GM21529 (cell line): ENCODE measurements around the gene NEK9.

Source experiments
- ATAC-seq: cut with Tn5 transposase; IDR thresholded peaks from one replicate; pipeline ENCODE4 v1.9.1; 2021; ENCODE audit not compliant: unreplicated experiment

The NEK9 gene

GRCh38 chr14:75113932-75114539 lies 12.8 kb downstream of the NEK9 start:
- no peak for ATAC-seq

DNA sequence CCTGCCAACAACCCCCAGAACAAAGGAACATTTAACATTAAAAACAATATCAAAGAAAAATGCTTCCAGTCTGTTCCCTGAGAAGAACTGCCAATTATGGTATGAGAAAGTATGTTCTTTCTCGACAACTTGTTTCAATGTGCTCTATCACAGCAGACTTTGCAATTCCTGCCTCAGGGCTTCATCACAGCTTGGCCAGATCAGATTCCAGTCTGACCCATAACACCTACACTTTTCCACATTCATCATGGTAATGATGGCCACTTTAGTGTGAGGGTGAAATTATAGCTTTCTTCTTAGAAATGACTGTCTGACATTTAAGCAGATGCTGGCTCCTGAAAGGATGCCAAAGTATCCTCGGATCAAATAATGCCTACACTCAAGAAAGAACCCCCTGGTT lies 17.0 kb downstream of the NEK9 start:
- no peak for ATAC-seq

- ATAC-seq = no peak
Measured at GRCh38 chr14:75107186-75107585, 19.7 kb downstream of the NEK9 start.

- ATAC-seq = no peak
Measured at GRCh38 chr14:75101491-75101890, 25.4 kb downstream of the NEK9 start.

DNA sequence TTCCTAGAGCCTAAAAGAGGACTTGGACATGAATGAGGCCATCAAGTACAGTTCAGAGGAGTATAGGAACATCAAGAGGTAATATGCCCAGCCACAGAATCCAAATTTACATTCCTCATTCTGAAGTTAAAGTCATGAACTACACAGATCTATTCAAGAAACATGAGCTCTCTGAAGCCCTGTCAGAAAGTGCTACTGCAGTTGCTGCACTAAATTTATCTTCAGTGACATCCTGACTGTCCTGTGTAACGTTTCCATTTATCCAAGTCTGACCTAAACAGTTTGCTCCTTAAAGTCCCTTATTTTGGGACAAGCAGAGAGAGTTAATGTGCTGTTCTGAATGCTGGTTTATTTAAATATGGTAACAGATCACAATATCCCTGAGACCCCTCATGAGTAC lies 28.2 kb downstream of the NEK9 start:
- no peak for ATAC-seq

- no peak for ATAC-seq
Measured at GRCh38 chr14:75098212-75098611, 28.6 kb downstream of the NEK9 start.

- ATAC-seq = no peak
Measured at GRCh38 chr14:75096959-75097358, 29.9 kb downstream of the NEK9 start.

DNA sequence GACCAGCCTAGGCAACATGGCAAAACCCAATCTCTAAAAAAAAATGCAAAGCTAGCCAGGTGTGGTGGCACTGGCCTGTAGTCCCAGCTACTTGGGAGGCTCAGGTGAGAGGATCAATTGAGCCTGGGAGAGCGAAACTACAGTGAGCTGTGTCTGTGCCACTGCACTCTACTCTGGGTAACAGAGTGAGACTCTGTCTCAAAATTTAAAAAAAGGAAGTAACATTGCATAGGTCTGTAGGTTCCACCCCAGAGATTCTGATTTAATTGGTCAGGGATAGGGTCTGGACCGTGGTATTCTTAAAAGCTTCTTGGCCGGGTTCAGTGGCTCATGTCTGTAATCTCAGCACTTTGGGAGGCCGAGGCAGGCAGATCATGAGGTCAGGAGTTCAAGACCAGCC lies 31.2 kb downstream of the NEK9 start:
- no peak for ATAC-seq

DNA sequence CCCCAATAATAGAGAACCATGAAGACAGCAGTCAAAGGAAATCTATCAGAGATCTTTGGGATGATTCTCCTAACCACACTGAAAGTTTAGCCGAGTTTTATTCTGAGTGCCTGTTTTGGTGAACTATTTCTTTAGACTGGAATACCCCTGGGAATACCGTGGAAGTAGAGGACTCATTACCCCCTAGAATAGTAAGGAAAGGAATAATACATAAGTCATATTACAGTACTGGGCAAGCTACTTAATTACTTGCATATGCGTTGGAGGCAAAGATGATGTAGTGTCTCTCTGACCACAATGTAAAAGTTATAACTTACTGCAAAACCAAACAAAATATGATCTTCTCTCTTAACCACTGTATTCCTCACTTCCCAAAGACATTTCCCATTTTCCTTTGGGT lies 32.0 kb downstream of the NEK9 start:
- ATAC-seq = no peak

- ATAC-seq = no peak
Measured at GRCh38 chr14:75092698-75093097, 34.1 kb downstream of the NEK9 start.

DNA sequence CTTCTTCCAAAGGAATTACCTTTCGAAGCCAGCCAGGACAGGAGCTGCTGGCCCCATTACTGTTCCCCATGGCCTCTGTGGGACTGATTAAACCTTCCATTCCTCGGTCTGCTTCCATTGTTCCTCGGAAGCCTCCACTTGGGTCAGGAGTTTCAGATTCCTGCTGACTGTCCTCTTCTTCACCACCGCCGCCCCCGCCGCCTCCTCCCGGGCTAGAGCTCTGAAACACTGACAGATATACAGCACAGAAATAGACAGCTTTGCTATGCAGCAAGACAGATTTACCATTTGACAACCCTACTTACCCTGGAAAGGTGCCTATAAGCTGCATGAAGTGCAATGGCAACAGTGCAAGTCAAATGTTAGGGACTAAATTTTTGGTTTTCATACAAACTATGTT lies 35.6 kb downstream of the NEK9 start:
- ATAC-seq = no peak

DNA sequence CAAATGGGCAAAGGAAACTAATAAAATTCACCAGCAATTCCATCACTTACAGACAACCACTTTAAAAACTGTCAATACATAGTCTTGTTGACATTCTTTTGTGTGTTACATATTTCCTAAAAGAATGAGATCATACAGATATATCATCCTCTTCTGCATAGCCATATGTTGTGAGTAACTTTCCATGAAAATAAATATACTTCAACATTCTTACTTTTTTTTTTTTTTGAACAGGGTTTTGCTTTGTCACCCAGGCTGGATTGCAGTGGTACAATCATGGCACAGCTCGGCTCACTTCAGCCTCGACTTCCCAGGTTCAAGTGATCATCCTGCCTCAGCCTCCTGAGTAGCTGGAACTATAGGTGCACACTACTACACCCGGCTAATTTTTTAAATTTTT lies 36.5 kb downstream of the NEK9 start:
- ATAC-seq = no peak

GRCh38 chr14:75088566-75089373 lies 38.1 kb downstream of the NEK9 start:
- ATAC-seq = no peak

GRCh38 chr14:75088153-75088552 lies 38.7 kb downstream of the NEK9 start:
- no peak for ATAC-seq

GRCh38 chr14:75084513-75084912 lies 42.3 kb downstream of the NEK9 start:
- no peak for ATAC-seq

GRCh38 chr14:75083271-75083670 lies 43.6 kb downstream of the NEK9 start:
- no peak for ATAC-seq

- ATAC-seq = no peak
Measured at GRCh38 chr14:75081660-75082229, 45.1 kb downstream of the NEK9 start.

DNA sequence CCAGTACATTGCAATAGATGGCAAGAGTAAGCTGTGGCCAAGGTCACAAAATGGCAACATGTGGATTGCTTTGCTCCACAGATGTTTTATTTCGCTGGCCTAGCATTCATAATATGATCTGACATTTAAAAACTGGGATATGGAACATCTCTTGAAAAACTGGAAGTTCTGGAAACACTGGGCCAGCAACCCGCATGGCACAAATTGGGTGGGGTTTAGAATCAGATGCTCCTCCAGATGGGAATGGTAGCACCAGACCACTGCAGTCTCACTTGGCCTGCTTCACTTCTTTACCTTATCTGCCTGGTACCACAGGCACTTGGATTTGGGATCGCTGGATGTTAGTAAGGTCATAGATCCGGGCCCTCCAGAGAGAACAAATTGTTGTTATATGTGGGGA lies 47.3 kb downstream of the NEK9 start:
- no peak for ATAC-seq

DNA sequence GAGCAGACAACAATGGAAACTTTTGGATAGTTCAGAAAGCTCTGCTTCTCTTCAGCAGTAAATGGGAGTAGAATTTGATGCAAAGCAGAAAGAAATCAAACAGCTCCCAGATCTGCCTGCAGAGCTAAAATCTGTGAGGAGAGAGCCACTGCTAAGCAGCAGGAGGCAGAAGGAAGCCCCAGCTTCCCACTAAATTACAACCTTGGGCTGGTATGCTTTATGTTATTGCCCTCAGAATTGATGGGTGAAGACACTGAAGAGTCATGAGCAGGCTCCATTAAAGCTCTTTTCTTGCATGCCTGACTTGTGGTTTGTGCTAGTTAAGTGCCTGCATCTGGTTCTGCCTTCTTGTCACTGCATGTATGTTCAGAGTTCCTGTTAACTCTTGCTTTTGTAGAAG lies 49.1 kb downstream of the NEK9 start:
- no peak for ATAC-seq

DNA sequence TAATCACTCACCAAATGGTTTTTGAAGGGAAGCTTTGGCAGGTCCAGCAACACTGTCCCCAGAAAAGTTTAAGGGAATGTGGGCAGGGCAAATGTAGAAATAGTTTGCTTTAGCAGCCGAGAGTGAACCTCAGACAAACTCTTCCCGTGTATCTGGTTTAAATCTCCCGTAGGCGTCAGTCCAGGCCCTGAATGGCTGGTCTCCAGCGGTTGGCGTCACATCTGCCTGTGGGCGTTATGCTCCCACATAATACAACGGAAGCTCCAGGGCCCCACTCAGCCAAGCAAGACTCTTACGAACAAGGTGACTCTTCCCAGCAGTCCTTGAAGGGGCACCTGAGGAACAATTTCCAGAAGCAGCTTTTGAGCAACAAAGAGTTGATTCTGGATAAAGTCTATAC lies 56.5 kb downstream of the NEK9 start:
- no peak for ATAC-seq

DNA sequence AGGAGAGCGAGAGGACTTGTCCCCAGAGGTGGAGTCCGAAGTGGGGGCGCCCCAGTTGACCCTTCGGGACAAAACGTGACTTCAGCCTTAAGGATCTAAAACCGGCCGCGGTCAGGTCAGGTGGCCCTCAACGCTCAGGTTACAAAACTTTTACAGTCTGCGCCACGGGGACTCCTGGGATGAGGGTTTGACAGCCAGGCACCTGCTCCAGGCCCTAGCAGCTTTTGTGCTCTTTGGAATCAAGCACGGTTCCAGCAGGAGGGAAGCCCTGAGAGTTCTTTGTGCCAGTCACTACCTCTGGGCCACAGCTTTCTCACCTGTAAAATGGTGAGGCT lies 57.1 kb downstream of the NEK9 start:
- no peak for ATAC-seq

- ATAC-seq = peak; percentile 64
Measured at GRCh38 chr14:75069121-75069810, 57.6 kb downstream of the NEK9 start, which contains the start of gene ZC2HC1C. TSS of gene ZC2HC1C (plus strand) at chr14:75069641. CDS start at chr14:75070574, 933 bp downstream.
